ENCODE data around the gene SLC22A23. TPM values are rescaled to one million over a fixed set of nuclear protein-coding genes. Genes with fewer than 3 reads are reported as not detected.

The SLC22A23 gene
- total and polyA plus RNA-seq, 4 donors: 4.9 to 45.4 (median 19.7) TPM

DNA sequence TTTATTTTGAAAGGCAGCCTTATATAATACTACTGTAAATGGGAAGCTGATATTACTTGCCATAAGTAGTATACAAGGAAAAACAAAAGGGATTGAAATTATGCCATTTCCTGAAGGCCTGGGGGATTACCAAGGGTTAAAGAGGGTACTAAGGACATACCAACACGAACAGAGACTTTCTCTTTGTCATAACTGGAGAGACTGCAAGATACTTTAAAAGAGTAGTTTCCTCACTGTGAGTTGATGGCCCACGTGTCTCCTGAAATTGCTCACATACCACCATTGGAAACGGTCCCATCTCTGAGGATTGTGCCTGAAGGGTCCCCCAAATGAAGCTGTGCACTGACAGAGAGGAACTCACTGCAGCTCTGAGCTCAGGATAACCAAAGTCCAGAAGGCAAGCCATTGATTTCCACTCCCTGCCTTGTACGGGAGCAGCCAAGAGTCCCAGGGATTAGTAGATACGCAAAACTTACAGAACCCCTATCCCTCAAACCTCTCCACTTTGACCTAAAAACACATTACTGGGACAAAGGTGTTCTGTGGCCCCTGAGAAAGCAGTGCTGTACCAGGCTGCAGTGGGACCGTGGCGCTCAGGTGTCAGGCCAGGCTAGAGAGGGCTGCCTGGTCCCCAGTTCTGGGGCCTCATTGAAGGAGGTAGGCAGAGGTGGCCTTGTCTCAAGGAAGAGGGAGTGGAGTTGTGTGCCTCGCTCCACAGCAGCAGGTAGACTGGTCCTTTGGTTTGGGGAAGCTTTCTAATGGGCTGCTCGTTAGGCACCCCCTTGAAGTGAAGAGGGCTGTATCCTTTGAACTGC lies 182.9 kb downstream of the SLC22A23 start (continued):
- TF ChIP-seq, protein P1, sequence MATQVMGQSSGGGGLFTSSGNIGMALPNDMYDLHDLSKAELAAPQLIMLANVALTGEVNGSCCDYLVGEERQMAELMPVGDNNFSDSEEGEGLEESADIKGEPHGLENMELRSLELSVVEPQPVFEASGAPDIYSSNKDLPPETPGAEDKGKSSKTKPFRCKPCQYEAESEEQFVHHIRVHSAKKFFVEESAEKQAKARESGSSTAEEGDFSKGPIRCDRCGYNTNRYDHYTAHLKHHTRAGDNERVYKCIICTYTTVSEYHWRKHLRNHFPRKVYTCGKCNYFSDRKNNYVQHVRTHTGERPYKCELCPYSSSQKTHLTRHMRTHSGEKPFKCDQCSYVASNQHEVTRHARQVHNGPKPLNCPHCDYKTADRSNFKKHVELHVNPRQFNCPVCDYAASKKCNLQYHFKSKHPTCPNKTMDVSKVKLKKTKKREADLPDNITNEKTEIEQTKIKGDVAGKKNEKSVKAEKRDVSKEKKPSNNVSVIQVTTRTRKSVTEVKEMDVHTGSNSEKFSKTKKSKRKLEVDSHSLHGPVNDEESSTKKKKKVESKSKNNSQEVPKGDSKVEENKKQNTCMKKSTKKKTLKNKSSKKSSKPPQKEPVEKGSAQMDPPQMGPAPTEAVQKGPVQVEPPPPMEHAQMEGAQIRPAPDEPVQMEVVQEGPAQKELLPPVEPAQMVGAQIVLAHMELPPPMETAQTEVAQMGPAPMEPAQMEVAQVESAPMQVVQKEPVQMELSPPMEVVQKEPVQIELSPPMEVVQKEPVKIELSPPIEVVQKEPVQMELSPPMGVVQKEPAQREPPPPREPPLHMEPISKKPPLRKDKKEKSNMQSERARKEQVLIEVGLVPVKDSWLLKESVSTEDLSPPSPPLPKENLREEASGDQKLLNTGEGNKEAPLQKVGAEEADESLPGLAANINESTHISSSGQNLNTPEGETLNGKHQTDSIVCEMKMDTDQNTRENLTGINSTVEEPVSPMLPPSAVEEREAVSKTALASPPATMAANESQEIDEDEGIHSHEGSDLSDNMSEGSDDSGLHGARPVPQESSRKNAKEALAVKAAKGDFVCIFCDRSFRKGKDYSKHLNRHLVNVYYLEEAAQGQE (IDR thresholded peaks at IDR 0.05): no peak

DNA sequence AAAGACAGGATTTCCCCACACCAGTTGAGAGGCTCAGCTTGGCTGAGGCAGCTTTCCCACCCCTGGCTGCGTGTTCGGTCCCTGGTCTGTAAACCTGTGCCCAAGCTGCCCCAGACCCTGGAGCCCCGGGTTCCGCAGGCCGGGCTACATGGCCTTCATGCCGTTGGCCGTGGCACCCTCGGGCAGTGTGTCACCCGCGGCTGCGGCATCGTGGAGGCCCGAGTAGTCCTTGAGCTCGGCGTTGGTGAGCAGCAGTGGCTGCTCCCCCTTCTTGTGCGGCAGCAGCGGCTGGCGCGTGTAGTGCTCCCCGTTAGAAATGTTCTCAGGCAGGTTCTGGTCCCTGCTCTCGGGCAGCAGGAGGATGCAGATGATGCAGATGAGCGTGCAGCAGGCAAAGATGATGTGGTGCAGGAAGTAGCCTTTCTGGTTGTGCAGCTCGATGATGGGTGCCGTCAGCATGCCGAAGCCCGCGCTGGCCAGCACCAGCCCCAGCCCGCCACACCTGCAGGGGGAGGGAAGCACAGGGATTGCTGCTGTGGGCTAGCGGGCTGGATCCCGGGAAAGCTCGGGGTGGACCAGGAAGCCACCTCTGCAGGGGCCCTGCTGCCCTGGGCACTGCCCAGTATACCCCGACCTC lies 183.8 kb downstream of the SLC22A23 start:
- no peak for DNase-seq (ENCODE audit: low spot score)
- Histone ChIP-seq H3K36me3 (ENCODE audit: control insufficient read depth in 4 of 4, insufficient read depth in 3 of 4, low read depth in 1 of 4, low read length in 3 of 4) (peaks cover 3 to 43% (median 21%) of the 10 kb centered on the region in 4 donors), H3K27me3 (ENCODE audit: control insufficient read depth in 4 of 4, insufficient read depth in 4 of 4, low read length in 3 of 4) (no peaks in the 10 kb centered on the region), H3K27ac (ENCODE audit: low read depth in 1 of 2, low read length in 2 of 2) (no peak overlapping the region), H3K4me1 (ENCODE audit: control insufficient read depth in 4 of 4, insufficient read depth in 4 of 4, low read length in 3 of 4) (peaks cover 0 to 9% (median 4%) of the 10 kb centered on the region in 4 donors), H3K4me3 (ENCODE audit: low read depth in 1 of 3, low read length in 3 of 3) (no peak overlapping the region), H3K9me3 (ENCODE audit: control insufficient read depth in 4 of 4, low read length in 3 of 4) (no peaks in the 10 kb centered on the region), H3K9ac (ENCODE audit: low read depth in 1 of 2, low read length in 2 of 2) (no peak overlapping the region)
- 96% methylated on average over 32 of the region's 32 CpGs for WGBS
- TF ChIP-seq TAF1 (conservative IDR thresholded peaks at IDR 0.05) (no peak), EGR1 (IDR thresholded peaks at IDR 0.05; ENCODE audit: low read depth in 2 of 2) (no peak)

DNA sequence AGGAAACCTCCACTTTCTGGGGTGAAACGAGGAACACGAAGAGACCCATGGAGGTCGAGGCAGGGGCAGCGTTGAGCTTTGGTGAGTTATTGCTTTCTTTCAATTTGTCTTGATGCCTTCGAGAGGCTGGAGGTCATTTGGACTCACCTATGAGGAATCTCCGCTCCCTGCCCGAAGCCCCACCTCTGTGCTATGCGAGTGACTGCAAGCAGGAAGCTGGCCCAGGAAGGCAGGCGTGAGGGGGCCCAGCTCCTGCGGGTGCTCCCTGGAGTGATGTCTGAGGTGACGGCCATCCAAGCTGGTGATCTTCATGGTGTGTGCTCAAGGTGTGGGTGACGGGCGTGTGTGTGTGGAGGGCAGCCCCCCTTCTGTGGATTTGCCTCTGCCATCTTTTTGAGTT lies 185.1 kb downstream of the SLC22A23 start:
- no peaks in the 10 kb centered on the region for H3K9me3 ChIP-seq (ENCODE audit: control insufficient read depth in 4 of 4, low read length in 3 of 4)
- no peak overlapping the region for H3K9ac ChIP-seq (ENCODE audit: low read depth in 1 of 2, low read length in 2 of 2)
- H3K27me3 ChIP-seq (ENCODE audit: control insufficient read depth in 4 of 4, insufficient read depth in 4 of 4, low read length in 3 of 4): no peaks in the 10 kb centered on the region
- TF ChIP-seq HNF4G (IDR thresholded peaks at IDR 0.05) (no peak), EGR1 (IDR thresholded peaks at IDR 0.05; ENCODE audit: low read depth in 2 of 2) (no peak), YY1 (IDR thresholded peaks at IDR 0.05) (no peak), JUND (IDR thresholded peaks at IDR 0.05) (no peak), SP1 (IDR thresholded peaks at IDR 0.05) (no peak), HNF4A (conservative IDR thresholded peaks at IDR 0.05) (no peak), GABPA (IDR thresholded peaks at IDR 0.05 in 1 of 2, conservative IDR thresholded peaks at IDR 0.05 in 1 of 2) (no peak), TAF1 (conservative IDR thresholded peaks at IDR 0.05) (no peak), RXRA (IDR thresholded peaks at IDR 0.05) (no peak), NR2F2 (IDR thresholded peaks at IDR 0.05) (no peak), FOXA2 (IDR thresholded peaks at IDR 0.05) (no peak)
- TF ChIP-seq, protein P2, sequence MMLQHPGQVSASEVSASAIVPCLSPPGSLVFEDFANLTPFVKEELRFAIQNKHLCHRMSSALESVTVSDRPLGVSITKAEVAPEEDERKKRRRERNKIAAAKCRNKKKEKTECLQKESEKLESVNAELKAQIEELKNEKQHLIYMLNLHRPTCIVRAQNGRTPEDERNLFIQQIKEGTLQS (IDR thresholded peaks at IDR 0.05): no peak
- TF ChIP-seq, protein P3, sequence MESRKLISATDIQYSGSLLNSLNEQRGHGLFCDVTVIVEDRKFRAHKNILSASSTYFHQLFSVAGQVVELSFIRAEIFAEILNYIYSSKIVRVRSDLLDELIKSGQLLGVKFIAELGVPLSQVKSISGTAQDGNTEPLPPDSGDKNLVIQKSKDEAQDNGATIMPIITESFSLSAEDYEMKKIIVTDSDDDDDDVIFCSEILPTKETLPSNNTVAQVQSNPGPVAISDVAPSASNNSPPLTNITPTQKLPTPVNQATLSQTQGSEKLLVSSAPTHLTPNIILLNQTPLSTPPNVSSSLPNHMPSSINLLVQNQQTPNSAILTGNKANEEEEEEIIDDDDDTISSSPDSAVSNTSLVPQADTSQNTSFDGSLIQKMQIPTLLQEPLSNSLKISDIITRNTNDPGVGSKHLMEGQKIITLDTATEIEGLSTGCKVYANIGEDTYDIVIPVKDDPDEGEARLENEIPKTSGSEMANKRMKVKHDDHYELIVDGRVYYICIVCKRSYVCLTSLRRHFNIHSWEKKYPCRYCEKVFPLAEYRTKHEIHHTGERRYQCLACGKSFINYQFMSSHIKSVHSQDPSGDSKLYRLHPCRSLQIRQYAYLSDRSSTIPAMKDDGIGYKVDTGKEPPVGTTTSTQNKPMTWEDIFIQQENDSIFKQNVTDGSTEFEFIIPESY (IDR thresholded peaks at IDR 0.05): no peak
- TF ChIP-seq, protein P4, sequence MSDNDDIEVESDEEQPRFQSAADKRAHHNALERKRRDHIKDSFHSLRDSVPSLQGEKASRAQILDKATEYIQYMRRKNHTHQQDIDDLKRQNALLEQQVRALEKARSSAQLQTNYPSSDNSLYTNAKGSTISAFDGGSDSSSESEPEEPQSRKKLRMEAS (IDR thresholded peaks at IDR 0.05): no peak
- TF ChIP-seq, protein P5, sequence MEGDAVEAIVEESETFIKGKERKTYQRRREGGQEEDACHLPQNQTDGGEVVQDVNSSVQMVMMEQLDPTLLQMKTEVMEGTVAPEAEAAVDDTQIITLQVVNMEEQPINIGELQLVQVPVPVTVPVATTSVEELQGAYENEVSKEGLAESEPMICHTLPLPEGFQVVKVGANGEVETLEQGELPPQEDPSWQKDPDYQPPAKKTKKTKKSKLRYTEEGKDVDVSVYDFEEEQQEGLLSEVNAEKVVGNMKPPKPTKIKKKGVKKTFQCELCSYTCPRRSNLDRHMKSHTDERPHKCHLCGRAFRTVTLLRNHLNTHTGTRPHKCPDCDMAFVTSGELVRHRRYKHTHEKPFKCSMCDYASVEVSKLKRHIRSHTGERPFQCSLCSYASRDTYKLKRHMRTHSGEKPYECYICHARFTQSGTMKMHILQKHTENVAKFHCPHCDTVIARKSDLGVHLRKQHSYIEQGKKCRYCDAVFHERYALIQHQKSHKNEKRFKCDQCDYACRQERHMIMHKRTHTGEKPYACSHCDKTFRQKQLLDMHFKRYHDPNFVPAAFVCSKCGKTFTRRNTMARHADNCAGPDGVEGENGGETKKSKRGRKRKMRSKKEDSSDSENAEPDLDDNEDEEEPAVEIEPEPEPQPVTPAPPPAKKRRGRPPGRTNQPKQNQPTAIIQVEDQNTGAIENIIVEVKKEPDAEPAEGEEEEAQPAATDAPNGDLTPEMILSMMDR (IDR thresholded peaks at IDR 0.05; ENCODE audit: low read depth, low read length, missing input control): no peak
- no peak overlapping the region for H3K27ac ChIP-seq (ENCODE audit: low read depth in 1 of 2, low read length in 2 of 2)
- H3K4me3 ChIP-seq (ENCODE audit: low read depth in 1 of 3, low read length in 3 of 3): no peak overlapping the region
- peaks cover 0 to 10% (median 4%) of the 10 kb centered on the region in 4 donors for H3K4me1 ChIP-seq (ENCODE audit: control insufficient read depth in 4 of 4, insufficient read depth in 4 of 4, low read length in 3 of 4)
- DNase-seq (ENCODE audit: low spot score): no peak
- peaks cover 3 to 39% (median 21%) of the 10 kb centered on the region in 4 donors for H3K36me3 ChIP-seq (ENCODE audit: control insufficient read depth in 4 of 4, insufficient read depth in 3 of 4, low read depth in 1 of 4, low read length in 3 of 4)
- WGBS: 95% methylated on average over 13 of the region's 13 CpGs
